HG02571 (cell line): ENCODE data around the gene IKBIP.
"Not testable (repeated sequence)": the region's sequence is repeated elsewhere in the genome, so short reads cannot be mapped to it uniquely, and the experiment has no call there.

Source experiments
- ATAC-seq: cut with Tn5 transposase; IDR thresholded peaks from one replicate; pipeline ENCODE4 v1.9.1; 2021; ENCODE audit warnings: mild to moderate bottlenecking, moderate library complexity; ENCODE audit not compliant: unreplicated experiment

Gene IKBIP

GRCh38 chr12:98638009-98638408 is 6.6 kb downstream of the IKBIP start:
- no peak for ATAC-seq

- ATAC-seq: no peak
Observed at GRCh38 chr12:98637068-98637467, 7.5 kb downstream of the IKBIP start.

- peak; percentile 77 for ATAC-seq
Observed at GRCh38 chr12:98635657-98636323, 8.8 kb downstream of the IKBIP start.

GRCh38 chr12:98618952-98619351 is 25.6 kb downstream of the IKBIP start:
- no peak for ATAC-seq

GRCh38 chr12:98612696-98613334 is 31.8 kb downstream of the IKBIP start:
- ATAC-seq: peak; percentile 73

GRCh38 chr12:98610596-98610995 is 34.0 kb downstream of the IKBIP start:
- ATAC-seq: no peak

- ATAC-seq: no peak
Observed at GRCh38 chr12:98606359-98606988, 38.1 kb downstream of the IKBIP start.

- no peak for ATAC-seq
Observed at GRCh38 chr12:98601924-98602323, 42.7 kb downstream of the IKBIP start.

- ATAC-seq: not testable (repeated sequence)
Observed at GRCh38 chr12:98597313-98597712, 47.3 kb downstream of the IKBIP start.

- ATAC-seq: no peak
Observed at GRCh38 chr12:98595243-98595988, 49.2 kb downstream of the IKBIP start.

- no peak for ATAC-seq
Observed at GRCh38 chr12:98594050-98594835, 50.3 kb downstream of the IKBIP start.

- peak; percentile 99 for ATAC-seq
Observed at GRCh38 chr12:98593351-98594049, 51.1 kb downstream of the IKBIP start, which contains the start of gene SLC25A3. Gene SLC25A3, plus strand, starts transcription at chr12:98593686. Its CDS starts 293 bp downstream, at chr12:98593979.

GRCh38 chr12:98592825-98593322 is 51.7 kb downstream of the IKBIP start:
- ATAC-seq: no peak

GRCh38 chr12:98591209-98591608 is 53.4 kb downstream of the IKBIP start:
- no peak for ATAC-seq

GRCh38 chr12:98587084-98587483 is 57.5 kb downstream of the IKBIP start:
- no peak for ATAC-seq

GRCh38 chr12:98582093-98582492 is 62.5 kb downstream of the IKBIP start:
- no peak for ATAC-seq

GRCh38 chr12:98581101-98581500 is 63.5 kb downstream of the IKBIP start:
- no peak for ATAC-seq

GRCh38 chr12:98580695-98581094 is 63.9 kb downstream of the IKBIP start:
- ATAC-seq: no peak

GRCh38 chr12:98579835-98580234 is 64.8 kb downstream of the IKBIP start:
- ATAC-seq: no peak

- no peak for ATAC-seq
Observed at GRCh38 chr12:98579347-98579746, 65.2 kb downstream of the IKBIP start.
